ENCODE data around the gene CCDC154. TPM values are rescaled to one million over a fixed set of nuclear protein-coding genes. Genes with fewer than 3 reads are reported as not detected.

Gene CCDC154
- total and polyA plus RNA-seq, 10 of the 15 experiments (the other 5 are each of a cell fraction or from before 2014, with no cell fraction given): 0.06 to 0.26 (median 0.25) TPM; not detected in 7

DNA sequence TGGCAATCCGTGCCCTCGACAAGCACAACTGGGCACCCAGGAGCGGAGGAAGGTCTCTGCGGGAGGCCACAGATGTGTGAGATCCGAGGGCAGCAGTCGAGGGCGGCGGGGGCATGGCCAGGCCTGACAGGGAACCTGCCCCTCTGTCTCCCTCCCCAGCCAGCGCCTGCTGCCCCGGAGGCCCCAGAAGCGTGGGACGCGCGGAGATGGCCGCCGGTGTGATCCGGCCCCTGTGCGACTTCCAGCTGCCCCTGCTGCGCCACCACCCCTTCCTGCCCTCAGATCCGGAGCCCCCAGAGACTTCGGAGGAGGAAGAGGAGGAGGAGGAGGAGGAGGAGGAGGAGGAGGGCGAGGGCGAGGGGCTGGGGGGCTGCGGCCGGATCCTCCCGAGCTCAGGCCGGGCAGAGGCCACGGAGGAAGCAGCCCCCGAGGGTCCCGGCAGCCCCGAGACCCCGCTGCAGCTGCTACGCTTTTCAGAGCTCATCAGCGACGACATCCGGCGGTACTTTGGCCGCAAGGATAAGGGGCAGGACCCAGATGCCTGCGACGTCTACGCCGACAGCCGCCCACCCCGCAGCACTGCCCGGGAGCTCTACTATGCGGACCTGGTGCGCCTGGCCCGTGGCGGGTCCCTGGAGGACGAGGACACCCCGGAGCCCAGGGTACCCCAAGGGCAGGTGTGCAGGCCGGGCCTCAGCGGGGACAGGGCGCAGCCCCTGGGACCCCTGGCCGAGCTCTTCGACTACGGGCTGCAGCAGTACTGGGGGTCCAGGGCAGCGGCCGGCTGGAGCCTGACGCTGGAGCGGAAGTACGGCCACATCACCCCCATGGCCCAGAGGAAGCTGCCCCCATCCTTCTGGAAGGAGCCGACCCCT lies 11.7 kb downstream of the CCDC154 start:
- no TSS peak for BruUV-seq (replicated peaks)

More for the DNA sequence above, 11.7 kb downstream of the CCDC154 start:
- ChIA-PET RAD21 (ENCODE audit: unreplicated experiment) (interaction anchor here (0.7 kb wide), 1 partner anchor 9 kb away, joined by 3 read pairs; no protein-coding TSS in a partner anchor), POLR2A (no interaction called here), SMC1A (ENCODE audit: uncharacterized antibody, unreplicated experiment) (no interaction called here), CTCF (no interaction called here)
- H3K79me2 ChIP-seq (ENCODE audit: control insufficient read depth, insufficient read depth, low read length): no peaks in the 10 kb centered on the region
- no peaks in the 10 kb centered on the region for H3K9me3 ChIP-seq (replicated peaks; ENCODE audit: control insufficient read depth, insufficient read depth, low read length)
- H3K9ac ChIP-seq (ENCODE audit: control insufficient read depth, insufficient read depth, low read length): no peak overlapping the region
- no peaks in the 10 kb centered on the region for H3K36me3 ChIP-seq (ENCODE audit: control insufficient read depth in 2 of 2, insufficient read depth in 2 of 2, low read length in 1 of 2)
- TF ChIP-seq MYB (IDR thresholded peaks at IDR 0.05; ENCODE audit: borderline replicate concordance, low read depth, low read length) (no peak), NR2F1 (conservative IDR thresholded peaks at IDR 0.05) (no peak), GATAD2B (conservative IDR thresholded peaks at IDR 0.05; ENCODE audit: low read depth) (no peak)
- TF ChIP-seq, protein P1, sequence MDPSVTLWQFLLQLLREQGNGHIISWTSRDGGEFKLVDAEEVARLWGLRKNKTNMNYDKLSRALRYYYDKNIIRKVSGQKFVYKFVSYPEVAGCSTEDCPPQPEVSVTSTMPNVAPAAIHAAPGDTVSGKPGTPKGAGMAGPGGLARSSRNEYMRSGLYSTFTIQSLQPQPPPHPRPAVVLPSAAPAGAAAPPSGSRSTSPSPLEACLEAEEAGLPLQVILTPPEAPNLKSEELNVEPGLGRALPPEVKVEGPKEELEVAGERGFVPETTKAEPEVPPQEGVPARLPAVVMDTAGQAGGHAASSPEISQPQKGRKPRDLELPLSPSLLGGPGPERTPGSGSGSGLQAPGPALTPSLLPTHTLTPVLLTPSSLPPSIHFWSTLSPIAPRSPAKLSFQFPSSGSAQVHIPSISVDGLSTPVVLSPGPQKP (IDR thresholded peaks at IDR 0.05; ENCODE audit: low read depth, low read length): no peak
- no peak overlapping the region for H2AFZ ChIP-seq (ENCODE audit: control insufficient read depth, low read depth, low read length)
- DNase-seq (ENCODE audit: low read depth, low spot score): no peak
- H4K20me1 ChIP-seq (ENCODE audit: control insufficient read depth, insufficient read depth): no peaks in the 10 kb centered on the region; the same call in 1 of the 2 replicates
- H3K4me1 ChIP-seq (ENCODE audit: control insufficient read depth, insufficient read depth, low read length): no peaks in the 10 kb centered on the region
- in situ Hi-C loops (cut with MboI): no loop called here
- no peak overlapping the region for H3K4me2 ChIP-seq (ENCODE audit: control insufficient read depth, insufficient read depth)
- FAIRE-seq: no peak
- ATAC-seq: no peak
- 49% methylated on average over 61 of the region's 63 CpGs for WGBS (ENCODE audit: insufficient coverage, insufficient replicate concordance, low lambda C conversion rate, missing lambda C conversion rate)
- H3K4me3 ChIP-seq: no peak overlapping the region
- intact Hi-C loops (cut with micrococcal nuclease; ENCODE audit: unreplicated experiment): no loop called here
- H3K27ac ChIP-seq (ENCODE audit: control insufficient read depth, insufficient read depth): no peak overlapping the region
- H3K27me3 ChIP-seq (replicated peaks in 1 of 2; ENCODE audit: control insufficient read depth in 2 of 2, insufficient read depth in 2 of 2, low read length in 1 of 2): peaks cover 0 to 10% of the 10 kb centered on the region in 2 experiments

Measured in GM12878 (cell line).